CD4-positive, CD25-positive, alpha-beta regulatory T cell (primary cell): ENCODE results near the gene GDI2. TPM values are rescaled to one million over a fixed set of nuclear protein-coding genes. Genes with fewer than 3 reads are reported as not detected.
A peak's percentile ranks its signal among the peaks of the same experiment; 100 is the strongest.
"Not testable (repeated sequence)": the region's sequence is repeated elsewhere in the genome, so short reads cannot be mapped to it uniquely, and the experiment has no call there.

Source experiments
- ATAC-seq, 2 donors: fragments of 150-1000 bp; cut with Tn5 transposase; one replicate each; pipeline ENCODE4 v1.10.0; 2021; ENCODE audit warnings: low read depth in 2 of 2, moderate number of reproducible peaks in 2 of 2, moderate library complexity in 1 of 2
- DNase-seq, 3 donors: peaks; one replicate each; pipeline versions ENCODE4 v3.0.0 to v3.0.0-alpha.2; 2012 to 2022; ENCODE audit warnings: mixed read lengths in 1 of 3
- H3K27ac ChIP-seq: one replicate; pipeline ENCODE4 v1.7.0; 2013; ENCODE audit warnings: mild to moderate bottlenecking, low read length; ENCODE audit not compliant: insufficient read depth, poor library complexity, severe bottlenecking
- H3K27me3 ChIP-seq: one replicate; pipeline ENCODE4 v1.7.0; 2013; ENCODE audit warnings: low read length; ENCODE audit not compliant: control insufficient read depth, insufficient read depth
- H3K36me3 ChIP-seq: one replicate; pipeline ENCODE4 v1.7.0; 2013; ENCODE audit warnings: mild to moderate bottlenecking, low read length, moderate library complexity; ENCODE audit not compliant: control insufficient read depth, insufficient read depth
- H3K4me1 ChIP-seq: 2 replicates; pipeline ENCODE4 v1.7.0; 2013; ENCODE audit warnings: mild to moderate bottlenecking, low read length; ENCODE audit not compliant: insufficient read depth, control insufficient read depth, poor library complexity, severe bottlenecking
- H3K4me3 ChIP-seq: one replicate; pipeline ENCODE4 v1.7.0; 2013; ENCODE audit warnings: low read depth, mild to moderate bottlenecking, low read length, moderate library complexity
- H3K9me3 ChIP-seq, 2 experiments: 1 replicate in 1 of 2; 2 replicates in 1 of 2; pipeline ENCODE4 v1.7.0; 2013; ENCODE audit warnings: low read length in 2 of 2, mild to moderate bottlenecking in 1 of 2, moderate library complexity in 1 of 2; ENCODE audit not compliant: control insufficient read depth in 2 of 2
- H3K27ac Mint-ChIP-seq, 3 donors: one replicate each; pipeline ENCODE4 v1.8.0; 2020 to 2022; ENCODE audit warnings: mild to moderate bottlenecking in 3 of 3, mixed read lengths in 3 of 3, moderate library complexity in 2 of 3
- H3K27me3 Mint-ChIP-seq: one replicate; pipeline ENCODE4 v1.8.0; 2022; ENCODE audit warnings: mild to moderate bottlenecking, mixed read lengths
- H3K36me3 Mint-ChIP-seq: one replicate; pipeline ENCODE4 v1.8.0; 2020; ENCODE audit warnings: mixed read lengths
- H3K4me1 Mint-ChIP-seq, 4 donors: one replicate each; pipeline ENCODE4 v1.8.0; 2020 to 2022; ENCODE audit warnings: mixed read lengths in 4 of 4, mild to moderate bottlenecking in 1 of 4
- H3K4me3 Mint-ChIP-seq, 4 donors: one replicate each; pipeline ENCODE4 v1.8.0; 2020 to 2022; ENCODE audit warnings: mild to moderate bottlenecking in 4 of 4, mixed read lengths in 4 of 4, moderate library complexity in 3 of 4
- H3K9me3 Mint-ChIP-seq, 7 donors: one replicate each; pipeline ENCODE4 v1.8.0; 2020 to 2022; ENCODE audit warnings: mixed read lengths in 7 of 7, mild to moderate bottlenecking in 3 of 7, moderate library complexity in 2 of 7
- polyA plus RNA-seq, 4 donors: library from polyadenylated mRNA; unstranded; fragments of 300-500 nt; fragmentation: Illumina TruSeq; gene quantifications; one replicate each; pipeline ENCODE4 v1.2.3, GENCODE V29; 2021
- total RNA-seq: library from RNA; stranded (reverse); gene quantifications from one replicate; pipeline ENCODE4 v1.2.3, GENCODE V29; 2022

The GDI2 gene
- total and polyA plus RNA-seq, 5 donors from 2014 or later = 114 to 250 (median 240) TPM

DNA sequence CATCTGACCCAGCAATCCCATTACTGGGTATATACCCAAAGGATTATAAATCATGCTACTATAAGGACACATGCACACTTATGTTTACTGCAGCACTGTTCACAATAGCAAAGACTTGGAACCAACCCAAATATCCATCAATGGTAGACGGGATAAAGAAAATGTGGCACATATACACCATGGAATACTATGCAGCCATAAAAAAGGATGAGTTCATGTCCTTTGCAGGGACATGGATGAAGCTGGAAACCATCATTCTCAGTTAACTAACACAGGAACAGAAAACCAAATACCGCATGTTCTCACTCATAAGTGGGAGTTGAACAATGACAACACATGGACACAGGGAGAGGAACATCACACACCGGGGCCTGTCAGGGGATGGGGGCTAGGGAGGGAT is 35.5 kb downstream of the GDI2 start:
- not testable (repeated sequence) for ATAC-seq, H3K27me3 Mint-ChIP-seq, H3K27me3 ChIP-seq, DNase-seq, H3K27ac ChIP-seq, H3K9me3 Mint-ChIP-seq, H3K4me3 ChIP-seq, H3K9me3 ChIP-seq, H3K4me3 Mint-ChIP-seq
- Histone ChIP-seq H3K36me3 (peaks cover 40% of the 10 kb centered on the region), H3K4me1 (peaks cover 25% of the 10 kb centered on the region)
- peaks cover 45% of the 10 kb centered on the region for H3K36me3 Mint-ChIP-seq
- H3K27ac Mint-ChIP-seq = peak overlapping the region in 2 of 3 donors; percentile 96 to 97
- H3K4me1 Mint-ChIP-seq = peaks cover 26 to 80% (median 50%) of the 10 kb centered on the region in 4 donors

DNA sequence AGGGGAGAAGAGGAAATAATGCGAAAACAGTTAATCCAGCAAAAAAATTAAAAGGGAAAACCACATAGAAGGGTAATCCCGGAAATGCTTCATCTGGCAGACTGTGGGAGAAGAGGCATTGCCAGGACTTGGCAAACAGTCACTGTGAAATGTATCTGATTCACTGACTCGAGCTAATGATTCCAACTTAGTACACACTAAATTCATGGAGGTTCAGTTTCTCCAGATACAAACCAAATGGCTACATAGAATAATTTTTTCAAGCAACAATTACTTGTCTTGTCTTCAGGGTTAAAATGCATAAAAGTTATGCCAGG is 36.4 kb downstream of the GDI2 start:
- no peak for ATAC-seq
- Mint-ChIP-seq H3K4me1 (peaks cover 21 to 79% (median 49%) of the 10 kb centered on the region in 4 donors), H3K27ac (peak overlapping the region; percentile 92 to 97 (median 96)), H3K4me3 (peak overlapping the region in 2 of 4 donors; percentile 14 to 15), H3K9me3 (peaks cover 0 to 3% (median 0%) of the 10 kb centered on the region in 7 donors), H3K27me3 (no peaks in the 10 kb centered on the region), H3K36me3 (peaks cover 41% of the 10 kb centered on the region)
- H3K27ac ChIP-seq = peak overlapping the region; percentile 84
- no peak for DNase-seq
- H3K27me3 ChIP-seq = no peaks in the 10 kb centered on the region
- H3K4me3 ChIP-seq = no peak overlapping the region
- H3K36me3 ChIP-seq = peaks cover 39% of the 10 kb centered on the region
- H3K9me3 ChIP-seq = no peaks in the 10 kb centered on the region
- peaks cover 25% of the 10 kb centered on the region for H3K4me1 ChIP-seq

- Mint-ChIP-seq H3K27me3 (no peaks in the 10 kb centered on the region), H3K36me3 (peaks cover 43% of the 10 kb centered on the region), H3K4me1 (peaks cover 20 to 80% (median 50%) of the 10 kb centered on the region in 4 donors), H3K9me3 (peaks cover 0 to 3% (median 0%) of the 10 kb centered on the region in 7 donors), H3K4me3 (peak overlapping the region; percentile 60 to 80 (median 74)), H3K27ac (peak overlapping the region; percentile 92 to 97 (median 96))
- Histone ChIP-seq H3K4me3 (peak overlapping the region; percentile 63), H3K36me3 (peaks cover 40% of the 10 kb centered on the region), H3K27me3 (no peaks in the 10 kb centered on the region), H3K4me1 (peaks cover 25% of the 10 kb centered on the region), H3K9me3 (no peaks in the 10 kb centered on the region), H3K27ac (peak overlapping the region; percentile 84)
- DNase-seq (no peak), ATAC-seq (peak in 1 of 2 donors; percentile 10)
Observed at GRCh38 chr10:5776136-5776880, 36.9 kb downstream of the GDI2 start.

DNA sequence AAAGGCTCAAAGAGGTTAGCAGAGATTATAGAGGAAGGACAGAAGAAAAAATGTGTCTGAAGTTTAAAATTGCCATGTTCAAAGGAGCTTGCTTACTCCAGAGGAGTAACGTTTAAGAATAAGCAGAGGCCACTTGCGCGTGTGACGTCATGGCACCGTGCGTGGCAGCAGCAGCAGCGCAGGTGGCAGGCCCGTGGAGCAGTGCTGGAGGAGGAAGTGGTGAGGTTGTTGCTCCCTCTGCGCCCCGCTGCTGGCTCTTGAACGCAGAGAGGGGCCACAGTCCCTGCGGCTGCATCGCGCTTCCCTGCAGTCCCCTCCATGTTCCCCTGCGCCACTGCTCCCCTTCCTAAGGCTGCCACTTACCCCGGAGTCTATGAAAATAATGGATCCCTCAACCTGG is 37.5 kb downstream of the GDI2 start:
- Mint-ChIP-seq H3K4me3 (peak overlapping the region; percentile 60 to 80 (median 74)), H3K9me3 (peaks cover 0 to 3% (median 0%) of the 10 kb centered on the region in 7 donors), H3K4me1 (peaks cover 20 to 75% (median 47%) of the 10 kb centered on the region in 4 donors), H3K27me3 (no peaks in the 10 kb centered on the region), H3K27ac (peak overlapping the region; percentile 92 to 97 (median 96)), H3K36me3 (peaks cover 39% of the 10 kb centered on the region)
- DNase-seq (peak; percentile 79 to 94 (median 87)), ATAC-seq (peak; percentile 99)
- Histone ChIP-seq H3K27ac (peak overlapping the region; percentile 84), H3K4me3 (peak overlapping the region; percentile 63), H3K4me1 (peaks cover 22% of the 10 kb centered on the region), H3K36me3 (peaks cover 43% of the 10 kb centered on the region), H3K9me3 (no peaks in the 10 kb centered on the region), H3K27me3 (no peaks in the 10 kb centered on the region)

DNA sequence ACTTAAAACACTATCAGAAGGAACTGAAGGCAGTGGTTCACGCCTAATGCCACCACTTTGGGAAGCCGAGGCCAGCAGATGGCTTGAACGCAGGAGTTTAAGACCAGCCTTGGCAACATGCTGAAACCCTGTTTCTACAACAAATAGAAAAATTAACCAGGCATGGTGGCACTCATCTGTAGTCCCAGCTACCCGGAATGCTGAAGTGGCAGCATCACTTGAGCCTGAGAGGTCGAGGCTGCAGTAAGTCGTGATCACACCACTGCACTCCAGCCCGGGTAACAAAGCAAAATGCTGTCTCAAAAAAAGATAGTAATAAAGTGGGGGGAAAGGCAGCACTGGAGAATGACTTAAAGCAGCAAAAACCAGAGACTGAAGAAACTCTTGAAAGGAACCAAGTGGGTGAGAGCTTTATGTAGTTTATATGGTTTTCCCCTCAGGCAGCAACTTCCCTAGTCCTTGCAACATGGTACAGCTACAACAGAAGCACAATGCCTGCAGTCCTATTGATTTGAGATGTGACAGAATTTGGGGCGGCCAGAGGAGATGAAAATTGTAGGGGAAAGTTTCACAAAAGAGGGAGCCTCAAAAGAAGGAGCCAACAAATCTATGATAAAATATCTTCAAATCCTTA is 38.1 kb downstream of the GDI2 start:
- Histone ChIP-seq H3K27ac (peak overlapping the region; percentile 84), H3K4me1 (peaks cover 21% of the 10 kb centered on the region), H3K9me3 (no peaks in the 10 kb centered on the region), H3K27me3 (no peaks in the 10 kb centered on the region), H3K36me3 (peaks cover 43% of the 10 kb centered on the region), H3K4me3 (peak overlapping the region; percentile 63)
- no peak for ATAC-seq
- no peak for DNase-seq
- Mint-ChIP-seq H3K4me3 (peak overlapping the region in 3 of 4 donors; percentile 60 to 80 (median 78)), H3K27ac (peak overlapping the region; percentile 92 to 97 (median 96)), H3K9me3 (peaks cover 0 to 3% (median 0%) of the 10 kb centered on the region in 7 donors), H3K4me1 (peaks cover 20 to 70% (median 42%) of the 10 kb centered on the region in 4 donors), H3K27me3 (no peaks in the 10 kb centered on the region), H3K36me3 (peaks cover 35% of the 10 kb centered on the region)

DNA sequence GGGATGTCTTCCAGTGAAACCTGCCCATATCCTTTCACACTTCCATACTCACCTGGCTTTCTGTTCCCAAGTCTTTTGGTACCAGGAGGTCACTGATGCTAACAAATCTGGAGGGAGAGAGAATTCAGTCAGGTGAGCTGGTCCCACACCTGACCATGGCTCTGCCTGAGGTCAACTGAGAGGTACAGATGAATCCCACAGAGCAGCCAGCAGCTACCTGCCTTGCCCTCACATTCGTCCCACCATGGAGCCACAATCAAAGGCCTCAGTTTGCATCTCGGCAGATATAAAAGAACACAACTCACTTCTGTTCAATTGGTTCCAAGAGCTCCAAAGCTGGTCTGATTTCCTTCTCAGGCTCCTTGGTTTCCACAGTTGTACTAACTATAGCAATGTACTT is 47.0 kb downstream of the GDI2 start:
- Mint-ChIP-seq H3K27me3 (no peaks in the 10 kb centered on the region), H3K4me3 (no peak overlapping the region), H3K9me3 (no peaks in the 10 kb centered on the region), H3K36me3 (peaks cover 43% of the 10 kb centered on the region), H3K27ac (peak overlapping the region in 2 of 3 donors; percentile 11 to 45), H3K4me1 (peaks cover 0 to 14% (median 3%) of the 10 kb centered on the region in 4 donors)
- Histone ChIP-seq H3K4me1 (no peaks in the 10 kb centered on the region), H3K4me3 (no peak overlapping the region), H3K36me3 (peaks cover 79% of the 10 kb centered on the region), H3K27me3 (no peaks in the 10 kb centered on the region), H3K27ac (no peak overlapping the region), H3K9me3 (no peaks in the 10 kb centered on the region)
- DNase-seq (no peak), ATAC-seq (no peak)

- Histone ChIP-seq H3K4me1 (no peaks in the 10 kb centered on the region), H3K36me3 (peaks cover 82% of the 10 kb centered on the region), H3K4me3 (no peak overlapping the region), H3K9me3 (no peaks in the 10 kb centered on the region), H3K27me3 (no peaks in the 10 kb centered on the region), H3K27ac (no peak overlapping the region)
- ATAC-seq (no peak), DNase-seq (no peak)
- Mint-ChIP-seq H3K27ac (peak overlapping the region in 2 of 3 donors; percentile 0 to 11), H3K4me1 (peaks cover 4 to 14% (median 7%) of the 10 kb centered on the region in 4 donors), H3K36me3 (peaks cover 47% of the 10 kb centered on the region), H3K27me3 (no peaks in the 10 kb centered on the region), H3K9me3 (no peaks in the 10 kb centered on the region), H3K4me3 (no peak overlapping the region)
Observed at GRCh38 chr10:5765617-5766016, 47.6 kb downstream of the GDI2 start.
